Activated CD8-positive, alpha-beta memory T cell treated with anti-CD3 and anti-CD28 coated beads, Interleukin-2, amount 10 ng/mL, durations not matched to agents 7 days and 5 days (primary cell): ENCODE measurements around the gene NAGLU. TPM values are rescaled to one million over a fixed set of nuclear protein-coding genes. Genes with fewer than 3 reads are reported as not detected.
A peak's percentile ranks its signal among the peaks of the same experiment; 100 is the strongest.

ENCODE experiments used
- ATAC-seq: fragments of 150-1000 bp; cut with Tn5 transposase; one replicate; pipeline ENCODE4 v1.10.0; 2021; ENCODE audit warnings: moderate library complexity
- CTCF ChIA-PET: fragments of 350-600 bp; sonication (Branson Sonifier 250); formaldehyde crosslinking; loops from one replicate; lab custom pipeline; 2021; ENCODE audit warnings: antibody characterized with exemption; lab: Charles Lee
- DNase-seq: peaks from one replicate; pipeline ENCODE4 v3.0.0-alpha.2; 2020
- H3K27ac Mint-ChIP-seq: one replicate; pipeline ENCODE4 v1.8.0; 2021; ENCODE audit warnings: mild to moderate bottlenecking, mixed read lengths
- H3K27me3 Mint-ChIP-seq: one replicate; pipeline ENCODE4 v1.8.0; 2021; ENCODE audit warnings: mixed read lengths
- H3K36me3 Mint-ChIP-seq: one replicate; pipeline ENCODE4 v1.8.0; 2021; ENCODE audit warnings: mild to moderate bottlenecking, mixed read lengths
- H3K4me1 Mint-ChIP-seq: one replicate; pipeline ENCODE4 v1.8.0; 2021; ENCODE audit warnings: mixed read lengths
- H3K4me3 Mint-ChIP-seq: one replicate; pipeline ENCODE4 v1.8.0; 2021; ENCODE audit warnings: mild to moderate bottlenecking, moderate library complexity, mixed read lengths
- H3K9me3 Mint-ChIP-seq: one replicate; pipeline ENCODE4 v1.8.0; 2022; ENCODE audit warnings: low read depth, mixed read lengths
- total RNA-seq, 2 experiments: library from RNA; stranded (reverse); gene quantifications; one replicate each; pipeline ENCODE4 v1.2.3, GENCODE V29; 2021

Gene NAGLU
- total RNA-seq, 2 experiments from 2014 or later: 18.2 to 19.4 TPM

DNA sequence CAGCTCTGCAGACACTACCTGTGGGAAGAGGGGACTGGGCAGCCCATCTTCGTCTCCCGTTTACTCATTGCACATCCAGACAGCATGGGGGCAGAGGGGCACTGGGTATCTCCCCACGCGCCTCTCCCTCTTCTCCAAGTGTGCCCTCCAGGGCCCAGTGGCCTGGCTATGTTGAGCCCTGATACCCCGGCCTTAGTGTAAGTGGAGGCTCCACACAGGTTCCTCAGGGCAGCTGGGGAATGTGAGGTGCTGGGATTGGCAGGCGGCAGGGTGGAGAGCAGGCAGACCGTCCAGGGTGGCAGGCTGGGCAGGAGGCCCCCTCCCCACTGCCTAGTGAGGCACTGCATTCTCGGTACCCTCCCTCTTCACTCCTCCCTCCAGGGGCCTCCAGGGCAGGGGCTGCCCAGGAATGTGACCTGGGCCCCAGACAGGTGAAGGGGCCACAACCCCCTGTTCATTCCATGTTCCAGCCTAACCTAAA lies 13.2 kb upstream of the NAGLU start:
- H3K27ac Mint-ChIP-seq: no peak overlapping the region
- H3K36me3 Mint-ChIP-seq: no peaks in the 10 kb centered on the region
- H3K27me3 Mint-ChIP-seq: peaks cover 46% of the 10 kb centered on the region
- H3K4me1 Mint-ChIP-seq: peaks cover 29% of the 10 kb centered on the region
- CTCF ChIA-PET: interaction anchor here (1.0 kb wide), 1 partner anchor 103 kb away, joined by 3 read pairs; no protein-coding TSS in a partner anchor
- H3K9me3 Mint-ChIP-seq: no peaks in the 10 kb centered on the region
- no peak for DNase-seq
- H3K4me3 Mint-ChIP-seq: no peak overlapping the region
- no peak for ATAC-seq

- no peak overlapping the region for H3K27ac Mint-ChIP-seq
- H3K9me3 Mint-ChIP-seq: no peaks in the 10 kb centered on the region
- ATAC-seq (no peak), DNase-seq (no peak)
- H3K27me3 Mint-ChIP-seq: peaks cover 42% of the 10 kb centered on the region
- no peak overlapping the region for H3K4me3 Mint-ChIP-seq
- H3K36me3 Mint-ChIP-seq: no peaks in the 10 kb centered on the region
- CTCF ChIA-PET: interaction anchor here (0.9 to 1.6 kb wide), 2 partner anchors 16 to 94 kb away, joined by 3 read pairs; no protein-coding TSS in a partner anchor
- H3K4me1 Mint-ChIP-seq: peaks cover 39% of the 10 kb centered on the region
Measured at GRCh38 chr17:42525221-42525620, 10.8 kb upstream of the NAGLU start.

DNA sequence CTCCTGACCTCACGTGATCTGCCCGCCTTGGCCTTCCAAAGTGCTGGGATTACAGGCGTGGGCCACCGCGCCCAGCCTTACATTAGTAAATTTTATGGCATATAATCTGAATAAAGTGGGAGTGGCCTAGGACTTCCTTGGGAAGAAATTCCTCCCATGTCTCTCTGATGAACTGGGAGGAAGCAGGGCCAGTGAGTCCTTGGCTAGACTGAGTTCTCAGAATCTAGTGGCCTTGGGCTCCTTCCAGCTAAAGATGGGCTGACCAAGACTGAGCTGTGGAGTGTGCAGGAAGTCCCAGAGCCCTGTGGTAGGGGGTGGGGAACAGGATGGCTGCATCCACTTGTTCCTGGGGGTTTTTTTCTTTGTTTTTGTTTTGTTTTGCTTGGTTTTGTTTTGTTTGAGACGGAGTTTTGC lies 10.0 kb upstream of the NAGLU start:
- Mint-ChIP-seq H3K4me3 (no peak overlapping the region), H3K9me3 (no peaks in the 10 kb centered on the region), H3K27ac (no peak overlapping the region), H3K4me1 (peaks cover 46% of the 10 kb centered on the region), H3K27me3 (peaks cover 37% of the 10 kb centered on the region), H3K36me3 (no peaks in the 10 kb centered on the region)
- CTCF ChIA-PET: interaction anchor here (1.9 to 2.7 kb wide), 4 partner anchors 11 to 120 kb away, joined by 8 to 25 read pairs (median 24); partner anchors contain the start of genes CAVIN1 and NAGLU
- DNase-seq (no peak), ATAC-seq (no peak)

- Mint-ChIP-seq H3K36me3 (no peaks in the 10 kb centered on the region), H3K4me1 (peaks cover 56% of the 10 kb centered on the region), H3K27ac (no peak overlapping the region), H3K9me3 (no peaks in the 10 kb centered on the region), H3K27me3 (peaks cover 25% of the 10 kb centered on the region), H3K4me3 (no peak overlapping the region)
- ATAC-seq (no peak), DNase-seq (no peak)
- CTCF ChIA-PET: interaction anchor here (0.6 to 2.7 kb wide), 40 partner anchors 9 to 407 kb away, joined by 3 to 25 read pairs (median 5); partner anchors contain the start of genes CAVIN1, KAT2A, KCNH4 and NAGLU
Measured at GRCh38 chr17:42527932-42528331, 8.1 kb upstream of the NAGLU start.

GRCh38 chr17:42529061-42529460 lies 7.0 kb upstream of the NAGLU start:
- peaks cover 27% of the 10 kb centered on the region for H3K27me3 Mint-ChIP-seq
- H3K4me3 Mint-ChIP-seq: no peak overlapping the region
- H3K4me1 Mint-ChIP-seq: peaks cover 48% of the 10 kb centered on the region
- DNase-seq (no peak), ATAC-seq (no peak)
- no peak overlapping the region for H3K27ac Mint-ChIP-seq
- H3K9me3 Mint-ChIP-seq: no peaks in the 10 kb centered on the region
- H3K36me3 Mint-ChIP-seq: no peaks in the 10 kb centered on the region
- CTCF ChIA-PET: interaction anchor here (1.5 to 2.7 kb wide), 5 partner anchors 12 to 348 kb away, joined by 4 to 25 read pairs (median 10); partner anchors contain the start of genes COASY and KCNH4

DNA sequence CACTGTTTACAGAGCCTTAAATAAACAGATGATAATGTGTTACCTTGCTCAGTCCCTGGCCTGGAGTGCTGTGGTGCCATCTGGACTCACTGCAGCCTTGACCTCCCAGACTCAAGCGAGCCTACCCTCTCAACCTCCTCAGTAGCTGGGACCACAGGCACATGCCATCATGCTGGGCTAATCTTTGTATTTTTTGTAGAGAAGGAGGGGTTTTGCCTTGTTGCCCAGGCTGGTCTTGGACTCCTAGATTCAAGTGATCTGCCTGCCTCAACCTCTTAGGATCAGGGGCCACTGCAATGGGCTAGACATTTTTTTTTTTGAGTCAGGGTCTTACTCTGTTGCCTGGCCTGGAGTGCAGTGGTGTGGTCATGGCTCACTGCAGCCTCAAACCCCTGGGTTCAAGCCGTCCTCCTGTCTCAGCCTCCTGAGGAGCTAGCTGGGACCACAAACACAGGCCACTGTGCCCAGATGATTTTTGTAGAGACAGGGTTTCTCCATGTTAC lies 5.0 kb upstream of the NAGLU start:
- no peaks in the 10 kb centered on the region for H3K9me3 Mint-ChIP-seq
- CTCF ChIA-PET: interaction anchor here (0.7 to 2.4 kb wide), 12 partner anchors 10 to 209 kb away, joined by 3 to 16 read pairs (median 5); partner anchors contain the start of gene CAVIN1
- no peak overlapping the region for H3K27ac Mint-ChIP-seq
- ATAC-seq (no peak), DNase-seq (no peak)
- peaks cover 41% of the 10 kb centered on the region for H3K4me1 Mint-ChIP-seq
- H3K36me3 Mint-ChIP-seq: no peaks in the 10 kb centered on the region
- no peak overlapping the region for H3K4me3 Mint-ChIP-seq
- H3K27me3 Mint-ChIP-seq: peaks cover 15% of the 10 kb centered on the region

- H3K36me3 Mint-ChIP-seq: no peaks in the 10 kb centered on the region
- peaks cover 15% of the 10 kb centered on the region for H3K27me3 Mint-ChIP-seq
- peak overlapping the region; percentile 56 for H3K27ac Mint-ChIP-seq
- CTCF ChIA-PET: interaction anchor here (0.6 to 2.4 kb wide), 8 partner anchors 9 to 825 kb away, joined by 3 to 10 read pairs (median 6); partner anchors contain the start of genes BECN1 and PSMC3IP
- ATAC-seq: no peak
- peak; percentile 60 for DNase-seq
- peaks cover 41% of the 10 kb centered on the region for H3K4me1 Mint-ChIP-seq
- H3K9me3 Mint-ChIP-seq: no peaks in the 10 kb centered on the region
- peak overlapping the region; percentile 74 for H3K4me3 Mint-ChIP-seq
Measured at GRCh38 chr17:42531455-42532354, 4.3 kb upstream of the NAGLU start.

DNA sequence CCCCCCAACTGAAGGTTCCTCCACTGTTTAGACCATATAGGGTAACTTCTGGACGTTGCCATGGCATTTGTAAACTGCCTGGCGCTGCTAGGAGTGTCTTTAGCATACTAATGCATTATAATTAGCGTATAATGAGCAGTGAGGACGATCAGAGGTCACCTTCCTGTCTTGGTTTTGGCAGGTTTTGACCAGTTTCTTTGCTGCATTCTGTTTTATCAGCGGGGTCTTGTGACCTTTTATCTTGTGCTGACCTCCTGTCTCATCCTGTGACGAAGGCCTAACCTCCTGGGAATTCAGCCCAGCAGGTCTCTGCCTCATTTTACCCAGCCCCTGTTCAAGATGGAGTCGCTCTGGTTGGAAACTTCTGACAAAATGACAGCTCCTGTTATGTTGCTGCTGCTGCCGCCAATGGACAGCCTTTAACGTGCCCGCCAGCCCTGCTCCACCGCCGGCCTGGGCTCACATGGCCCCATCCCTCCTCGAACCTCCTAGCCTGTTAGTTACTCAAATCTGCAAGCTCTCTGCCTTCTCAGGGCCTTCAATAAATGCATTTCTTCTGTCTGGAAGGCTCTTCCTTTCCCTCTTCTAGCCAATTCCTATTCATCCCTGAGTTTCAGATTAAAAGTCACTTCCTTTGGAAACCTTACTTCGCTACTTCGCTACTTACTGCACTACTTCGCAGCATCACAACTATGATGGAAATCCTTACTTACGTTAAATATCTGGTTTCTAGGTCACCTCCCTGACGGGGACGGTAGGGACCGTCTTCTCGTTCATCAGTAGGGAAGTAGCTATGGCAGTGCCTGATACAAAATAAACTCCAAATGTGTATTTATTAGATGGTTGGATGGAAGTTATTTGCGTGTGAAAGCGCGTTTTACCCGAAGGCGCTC lies 640 bp upstream of the NAGLU start:
- Mint-ChIP-seq H3K9me3 (no peaks in the 10 kb centered on the region), H3K27ac (peak overlapping the region; percentile 73), H3K4me1 (peaks cover 46% of the 10 kb centered on the region), H3K27me3 (peaks cover 15% of the 10 kb centered on the region), H3K36me3 (peaks cover 7% of the 10 kb centered on the region), H3K4me3 (peak overlapping the region; percentile 77)
- ATAC-seq (no peak), DNase-seq (no peak)
- CTCF ChIA-PET: interaction anchor here (0.9 to 3.5 kb wide), 12 partner anchors 8 to 354 kb away, joined by 3 to 24 read pairs (median 5); partner anchors contain the start of genes KCNH4 and PSMC3IP

- peak overlapping the region; percentile 84 for H3K4me3 Mint-ChIP-seq
- H3K4me1 Mint-ChIP-seq: peaks cover 47% of the 10 kb centered on the region
- ATAC-seq (peak; percentile 76), DNase-seq (peak; percentile 88)
- H3K27ac Mint-ChIP-seq: peak overlapping the region; percentile 84
- H3K9me3 Mint-ChIP-seq: no peaks in the 10 kb centered on the region
- peaks cover 11% of the 10 kb centered on the region for H3K36me3 Mint-ChIP-seq
- CTCF ChIA-PET: interaction anchor here (1.0 to 3.5 kb wide), 12 partner anchors 10 to 219 kb away, joined by 3 to 24 read pairs (median 5); partner anchors contain the start of gene PSMC3IP
- peaks cover 15% of the 10 kb centered on the region for H3K27me3 Mint-ChIP-seq
Measured at GRCh38 chr17:42536372-42537155, 523 bp downstream of the NAGLU start.

GRCh38 chr17:42537156-42537805 lies 1.2 kb downstream of the NAGLU start:
- CTCF ChIA-PET: interaction anchor here (1.2 to 3.5 kb wide), 7 partner anchors 10 to 41 kb away, joined by 3 to 24 read pairs (median 9); partner anchors contain the start of gene PSMC3IP
- Mint-ChIP-seq H3K27ac (peak overlapping the region; percentile 84), H3K4me1 (peaks cover 43% of the 10 kb centered on the region), H3K36me3 (peaks cover 11% of the 10 kb centered on the region), H3K9me3 (no peaks in the 10 kb centered on the region), H3K4me3 (peak overlapping the region; percentile 84), H3K27me3 (peaks cover 12% of the 10 kb centered on the region)
- DNase-seq: no peak
- ATAC-seq: no peak

DNA sequence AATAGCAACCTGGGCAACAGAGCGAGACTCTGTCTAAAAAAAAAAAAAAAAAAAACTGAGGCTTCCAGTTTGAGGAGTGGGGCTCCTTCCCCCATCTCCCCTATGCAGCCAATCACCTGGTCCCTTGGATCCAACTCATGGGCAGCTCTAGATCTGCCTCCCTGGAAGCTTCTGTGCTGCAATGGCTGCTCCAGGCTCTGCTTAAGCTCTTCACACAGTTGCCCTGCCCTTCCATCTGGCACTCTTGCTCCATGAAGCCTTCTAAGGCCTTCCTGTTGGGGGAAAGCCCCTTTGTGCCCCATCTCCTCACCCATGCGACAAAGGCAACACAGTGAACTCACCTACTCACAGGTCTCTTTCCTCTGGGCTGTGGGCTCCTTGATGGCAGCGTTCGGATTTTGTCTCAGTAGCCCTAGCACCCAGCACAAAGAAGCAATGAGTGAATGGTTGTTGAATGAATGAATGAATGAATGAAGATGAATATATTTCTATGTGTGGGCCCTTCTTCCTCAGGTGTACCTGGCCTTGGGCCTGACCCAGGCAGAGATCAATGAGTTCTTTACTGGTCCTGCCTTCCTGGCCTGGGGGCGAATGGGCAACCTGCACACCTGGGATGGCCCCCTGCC lies 1.9 kb downstream of the NAGLU start:
- Mint-ChIP-seq H3K36me3 (peaks cover 11% of the 10 kb centered on the region), H3K4me1 (peaks cover 43% of the 10 kb centered on the region), H3K4me3 (peak overlapping the region; percentile 23), H3K27me3 (peaks cover 10% of the 10 kb centered on the region), H3K9me3 (no peaks in the 10 kb centered on the region), H3K27ac (no peak overlapping the region)
- CTCF ChIA-PET: interaction anchor here (1.2 to 3.5 kb wide), 3 partner anchors 11 to 39 kb away, joined by 3 to 24 read pairs (median 3); no protein-coding TSS in a partner anchor
- ATAC-seq (no peak), DNase-seq (no peak)
